SK-N-SH treated with all-trans-retinoic acid at 6 μM for 48 hours (cell line): ENCODE measurements around the gene TMEM163.

Source experiments
- ESRRG ChIP-seq: fragments of 250-450 bp; sonication (Bioruptor Pico); IDR thresholded peaks from 2 replicates; pipeline ENCODE4 v1.6.1; 2021; ENCODE audit warnings: mild to moderate bottlenecking
- GLIS3 ChIP-seq: fragments of 250-450 bp; sonication (Bioruptor Pico); IDR thresholded peaks from 2 replicates; pipeline ENCODE4 v1.5.0; 2020; ENCODE audit warnings: mild to moderate bottlenecking, moderate library complexity
- ISL1 ChIP-seq: fragments of 250-450 bp; sonication (Bioruptor Pico); IDR thresholded peaks from 2 replicates; pipeline ENCODE4 v2.1.2; 2022; ENCODE audit warnings: mild to moderate bottlenecking, moderate library complexity
- RARB ChIP-seq: fragments of 250-450 bp; sonication (Bioruptor Pico); IDR thresholded peaks from 2 replicates; pipeline ENCODE4 v1.8.0; 2021; ENCODE audit warnings: mild to moderate bottlenecking, moderate library complexity
- TCF4 ChIP-seq: fragments of 250-450 bp; sonication (Bioruptor Pico); IDR thresholded peaks from 2 replicates; pipeline ENCODE4 v1.8.0; 2021; ENCODE audit warnings: mild to moderate bottlenecking, moderate library complexity, borderline replicate concordance
- TOX ChIP-seq: fragments of 250-450 bp; sonication (Bioruptor Pico); IDR thresholded peaks from 2 replicates; pipeline ENCODE4 v1.8.0; 2021; ENCODE audit warnings: mild to moderate bottlenecking, moderate library complexity, borderline replicate concordance
- ZFP3 ChIP-seq: fragments of 250-450 bp; sonication (Bioruptor Pico); IDR thresholded peaks from 2 replicates; pipeline ENCODE4 v1.5.0; 2020; ENCODE audit warnings: mild to moderate bottlenecking, moderate library complexity
- ZNF8 ChIP-seq: fragments of 450-650 bp; formaldehyde crosslinking; IDR thresholded peaks from 2 replicates; pipeline ENCODE4 v1.5.0; 2020; ENCODE audit warnings: mild to moderate bottlenecking, moderate library complexity
- TF ChIP-seq, protein P1 (sequence below): fragments of 250-450 bp; sonication (Bioruptor Pico); IDR thresholded peaks from 2 replicates; pipeline ENCODE4 v1.5.0; 2020; ENCODE audit warnings: mild to moderate bottlenecking, moderate library complexity
- TF ChIP-seq, protein P2 (sequence below): fragments of 250-450 bp; sonication (Bioruptor Pico); IDR thresholded peaks from 2 replicates; pipeline ENCODE4 v1.8.0; 2021; ENCODE audit warnings: low read depth, mild to moderate bottlenecking, moderate library complexity, borderline replicate concordance
- TF ChIP-seq, protein P3 (sequence below): fragments of 250-450 bp; sonication (Bioruptor Pico); IDR thresholded peaks from 2 replicates; pipeline ENCODE4 v1.8.0; 2020; ENCODE audit warnings: mild to moderate bottlenecking, moderate library complexity, borderline replicate concordance
- TF ChIP-seq, protein P4 (sequence below): fragments of 250-450 bp; sonication (Bioruptor Pico); IDR thresholded peaks from 2 replicates; pipeline ENCODE4 v1.5.1; 2020; ENCODE audit warnings: low read depth, mild to moderate bottlenecking, moderate library complexity

DNA sequence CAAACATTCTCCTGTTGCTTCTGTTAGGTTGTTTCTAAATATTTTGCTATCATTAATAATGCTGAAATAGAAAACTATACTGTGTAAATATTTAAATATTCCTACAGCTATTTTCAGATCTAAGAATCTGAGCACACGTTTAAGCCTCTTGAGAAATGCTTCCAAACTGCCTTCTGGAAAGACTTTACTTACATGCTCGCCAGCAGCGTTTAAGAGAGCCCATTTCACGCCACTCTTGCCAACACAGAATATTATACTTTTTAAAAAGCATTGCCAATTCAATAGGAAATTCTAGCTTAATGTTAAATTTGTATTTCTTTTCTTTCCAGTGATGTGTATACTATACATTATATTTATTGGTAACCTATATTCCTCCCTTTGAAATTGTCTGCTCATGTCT is 92.0 kb downstream of the TMEM163 start:
- TF ChIP-seq ZFP3 (CRISPR knock-in tag), result no peak
- TF ChIP-seq, protein P1, sequence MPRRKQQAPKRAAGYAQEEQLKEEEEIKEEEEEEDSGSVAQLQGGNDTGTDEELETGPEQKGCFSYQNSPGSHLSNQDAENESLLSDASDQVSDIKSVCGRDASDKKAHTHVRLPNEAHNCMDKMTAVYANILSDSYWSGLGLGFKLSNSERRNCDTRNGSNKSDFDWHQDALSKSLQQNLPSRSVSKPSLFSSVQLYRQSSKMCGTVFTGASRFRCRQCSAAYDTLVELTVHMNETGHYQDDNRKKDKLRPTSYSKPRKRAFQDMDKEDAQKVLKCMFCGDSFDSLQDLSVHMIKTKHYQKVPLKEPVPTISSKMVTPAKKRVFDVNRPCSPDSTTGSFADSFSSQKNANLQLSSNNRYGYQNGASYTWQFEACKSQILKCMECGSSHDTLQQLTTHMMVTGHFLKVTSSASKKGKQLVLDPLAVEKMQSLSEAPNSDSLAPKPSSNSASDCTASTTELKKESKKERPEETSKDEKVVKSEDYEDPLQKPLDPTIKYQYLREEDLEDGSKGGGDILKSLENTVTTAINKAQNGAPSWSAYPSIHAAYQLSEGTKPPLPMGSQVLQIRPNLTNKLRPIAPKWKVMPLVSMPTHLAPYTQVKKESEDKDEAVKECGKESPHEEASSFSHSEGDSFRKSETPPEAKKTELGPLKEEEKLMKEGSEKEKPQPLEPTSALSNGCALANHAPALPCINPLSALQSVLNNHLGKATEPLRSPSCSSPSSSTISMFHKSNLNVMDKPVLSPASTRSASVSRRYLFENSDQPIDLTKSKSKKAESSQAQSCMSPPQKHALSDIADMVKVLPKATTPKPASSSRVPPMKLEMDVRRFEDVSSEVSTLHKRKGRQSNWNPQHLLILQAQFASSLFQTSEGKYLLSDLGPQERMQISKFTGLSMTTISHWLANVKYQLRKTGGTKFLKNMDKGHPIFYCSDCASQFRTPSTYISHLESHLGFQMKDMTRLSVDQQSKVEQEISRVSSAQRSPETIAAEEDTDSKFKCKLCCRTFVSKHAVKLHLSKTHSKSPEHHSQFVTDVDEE, result no peak
- TF ChIP-seq ESRRG, result no peak
- no peak for TF ChIP-seq GLIS3 (CRISPR knock-in tag)
- TF ChIP-seq, protein P2, sequence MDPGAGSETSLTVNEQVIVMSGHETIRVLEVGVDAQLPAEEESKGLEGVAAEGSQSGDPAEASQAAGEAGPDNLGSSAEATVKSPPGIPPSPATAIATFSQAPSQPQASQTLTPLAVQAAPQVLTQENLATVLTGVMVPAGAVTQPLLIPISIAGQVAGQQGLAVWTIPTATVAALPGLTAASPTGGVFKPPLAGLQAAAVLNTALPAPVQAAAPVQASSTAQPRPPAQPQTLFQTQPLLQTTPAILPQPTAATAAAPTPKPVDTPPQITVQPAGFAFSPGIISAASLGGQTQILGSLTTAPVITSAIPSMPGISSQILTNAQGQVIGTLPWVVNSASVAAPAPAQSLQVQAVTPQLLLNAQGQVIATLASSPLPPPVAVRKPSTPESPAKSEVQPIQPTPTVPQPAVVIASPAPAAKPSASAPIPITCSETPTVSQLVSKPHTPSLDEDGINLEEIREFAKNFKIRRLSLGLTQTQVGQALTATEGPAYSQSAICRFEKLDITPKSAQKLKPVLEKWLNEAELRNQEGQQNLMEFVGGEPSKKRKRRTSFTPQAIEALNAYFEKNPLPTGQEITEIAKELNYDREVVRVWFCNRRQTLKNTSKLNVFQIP, result no peak
- TF ChIP-seq, protein P3, sequence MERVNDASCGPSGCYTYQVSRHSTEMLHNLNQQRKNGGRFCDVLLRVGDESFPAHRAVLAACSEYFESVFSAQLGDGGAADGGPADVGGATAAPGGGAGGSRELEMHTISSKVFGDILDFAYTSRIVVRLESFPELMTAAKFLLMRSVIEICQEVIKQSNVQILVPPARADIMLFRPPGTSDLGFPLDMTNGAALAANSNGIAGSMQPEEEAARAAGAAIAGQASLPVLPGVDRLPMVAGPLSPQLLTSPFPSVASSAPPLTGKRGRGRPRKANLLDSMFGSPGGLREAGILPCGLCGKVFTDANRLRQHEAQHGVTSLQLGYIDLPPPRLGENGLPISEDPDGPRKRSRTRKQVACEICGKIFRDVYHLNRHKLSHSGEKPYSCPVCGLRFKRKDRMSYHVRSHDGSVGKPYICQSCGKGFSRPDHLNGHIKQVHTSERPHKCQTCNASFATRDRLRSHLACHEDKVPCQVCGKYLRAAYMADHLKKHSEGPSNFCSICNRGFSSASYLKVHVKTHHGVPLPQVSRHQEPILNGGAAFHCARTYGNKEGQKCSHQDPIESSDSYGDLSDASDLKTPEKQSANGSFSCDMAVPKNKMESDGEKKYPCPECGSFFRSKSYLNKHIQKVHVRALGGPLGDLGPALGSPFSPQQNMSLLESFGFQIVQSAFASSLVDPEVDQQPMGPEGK (CRISPR knock-in tag), result no peak
- TF ChIP-seq, protein P4, sequence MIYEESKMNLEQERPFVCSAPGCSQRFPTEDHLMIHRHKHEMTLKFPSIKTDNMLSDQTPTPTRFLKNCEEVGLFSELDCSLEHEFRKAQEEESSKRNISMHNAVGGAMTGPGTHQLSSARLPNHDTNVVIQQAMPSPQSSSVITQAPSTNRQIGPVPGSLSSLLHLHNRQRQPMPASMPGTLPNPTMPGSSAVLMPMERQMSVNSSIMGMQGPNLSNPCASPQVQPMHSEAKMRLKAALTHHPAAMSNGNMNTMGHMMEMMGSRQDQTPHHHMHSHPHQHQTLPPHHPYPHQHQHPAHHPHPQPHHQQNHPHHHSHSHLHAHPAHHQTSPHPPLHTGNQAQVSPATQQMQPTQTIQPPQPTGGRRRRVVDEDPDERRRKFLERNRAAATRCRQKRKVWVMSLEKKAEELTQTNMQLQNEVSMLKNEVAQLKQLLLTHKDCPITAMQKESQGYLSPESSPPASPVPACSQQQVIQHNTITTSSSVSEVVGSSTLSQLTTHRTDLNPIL (CRISPR knock-in tag), result no peak
- no peak for TF ChIP-seq RARB (CRISPR knock-in tag)
- TF ChIP-seq TCF4 (CRISPR knock-in tag), result no peak
- no peak for TF ChIP-seq ZNF8 (CRISPR knock-in tag)
- TF ChIP-seq TOX, result no peak
- TF ChIP-seq ISL1 (CRISPR knock-in tag), result no peak
